Measurements from ENCODE around the gene ZNF695. TPM values are rescaled to one million over a fixed set of nuclear protein-coding genes. Genes with fewer than 3 reads are reported as not detected.

The ZNF695 gene
- total RNA-seq, 3 donors from 2014 or later (not counting 1 experiment from before 2014, with no cell fraction given): 0.10 to 0.57 TPM; not detected in 1

- Mint-ChIP-seq H3K9me3 (no peaks in the 10 kb centered on the region), H3K4me1 (no peaks in the 10 kb centered on the region), H3K27me3 (ENCODE audit: low read depth in 2 of 2) (no peaks in the 10 kb centered on the region), H3K36me3 (no peaks in the 10 kb centered on the region), H3K4me3 (no peak overlapping the region), H3K27ac (no peak overlapping the region)
- H3K4me3 ChIP-seq (ENCODE audit: low read length): no peak overlapping the region
- no peaks in the 10 kb centered on the region for H3K36me3 ChIP-seq (ENCODE audit: control insufficient read depth, insufficient read depth, low read length)
- ATAC-seq (no peak), DNase-seq (no peak)
- no peaks in the 10 kb centered on the region for H3K9me3 ChIP-seq (ENCODE audit: control insufficient read depth, insufficient read depth, low read length)
- no peaks in the 10 kb centered on the region for H3K27me3 ChIP-seq (ENCODE audit: control insufficient read depth, insufficient read depth, low read length)
- H3K27ac ChIP-seq (ENCODE audit: low read length): no peak overlapping the region
- intact Hi-C loops (cut with micrococcal nuclease): no loop called here
- 100% methylated on average over 7 of the region's 7 CpGs for WGBS (ENCODE audit: insufficient coverage)
- TF ChIP-seq CTCF (IDR thresholded peaks at IDR 0.05): no peak
- no peaks in the 10 kb centered on the region for H3K4me1 ChIP-seq (ENCODE audit: control insufficient read depth, insufficient read depth, low read length)
Observed at GRCh38 chr1:246947255-246947654, 60.6 kb downstream of the ZNF695 start.

GRCh38 chr1:246946366-246946765 is 61.5 kb downstream of the ZNF695 start:
- no peak for TF ChIP-seq CTCF (IDR thresholded peaks at IDR 0.05)
- Mint-ChIP-seq H3K9me3 (no peaks in the 10 kb centered on the region), H3K36me3 (no peaks in the 10 kb centered on the region), H3K4me3 (no peak overlapping the region), H3K27ac (no peak overlapping the region), H3K27me3 (ENCODE audit: low read depth in 2 of 2) (no peaks in the 10 kb centered on the region), H3K4me1 (no peaks in the 10 kb centered on the region)
- 94% methylated on average over 6 of the region's 6 CpGs for WGBS (ENCODE audit: insufficient coverage)
- H3K27ac ChIP-seq (ENCODE audit: low read length): no peak overlapping the region
- ATAC-seq (no peak), DNase-seq (no peak)
- no peaks in the 10 kb centered on the region for H3K4me1 ChIP-seq (ENCODE audit: control insufficient read depth, insufficient read depth, low read length)
- H3K4me3 ChIP-seq (ENCODE audit: low read length): no peak overlapping the region
- no peaks in the 10 kb centered on the region for H3K27me3 ChIP-seq (ENCODE audit: control insufficient read depth, insufficient read depth, low read length)
- H3K9me3 ChIP-seq (ENCODE audit: control insufficient read depth, insufficient read depth, low read length): no peaks in the 10 kb centered on the region
- no peaks in the 10 kb centered on the region for H3K36me3 ChIP-seq (ENCODE audit: control insufficient read depth, insufficient read depth, low read length)
- intact Hi-C loops (cut with micrococcal nuclease): no loop called here

Other genes with a start within 250 kb of the ZNF695 start
- 10 to 100 TPM; 46.5 to 50.2 (median 47.4) TPM for gene AHCTF1, start 76.1 kb downstream of the ZNF695 start, total RNA-seq
- under 1 TPM; 0.35 to 0.95 (median 0.45) TPM for gene ZNF670, start 70.8 kb upstream of the ZNF695 start, total RNA-seq
- gene ZNF669, start 96.3 kb upstream of the ZNF695 start, total RNA-seq: 10 to 100 TPM; 16.2 to 18.3 (median 17.0) TPM
- gene ZNF124, start 164.0 kb upstream of the ZNF695 start, total RNA-seq: 10 to 100 TPM; 22.0 to 50.6 (median 31.2) TPM
- not detected for gene VN1R5, start 248.0 kb upstream of the ZNF695 start, total RNA-seq

Measured in natural killer cell (primary cell).